GM11168 (cell line): Measurements from ENCODE around the gene CCDC9.
"Not testable (repeated sequence)": the region's sequence is repeated elsewhere in the genome, so short reads cannot be mapped to it uniquely, and the experiment has no call there.

Experiments
- in situ Hi-C: fragments of 300-500 bp; cut with MboI; formaldehyde crosslinking; loops from one replicate; pipeline ENCODE4 v1.12.0; 2022; ENCODE audit warnings: low sequenced_read_pairs; ENCODE audit not compliant: unreplicated experiment

The CCDC9 gene

DNA sequence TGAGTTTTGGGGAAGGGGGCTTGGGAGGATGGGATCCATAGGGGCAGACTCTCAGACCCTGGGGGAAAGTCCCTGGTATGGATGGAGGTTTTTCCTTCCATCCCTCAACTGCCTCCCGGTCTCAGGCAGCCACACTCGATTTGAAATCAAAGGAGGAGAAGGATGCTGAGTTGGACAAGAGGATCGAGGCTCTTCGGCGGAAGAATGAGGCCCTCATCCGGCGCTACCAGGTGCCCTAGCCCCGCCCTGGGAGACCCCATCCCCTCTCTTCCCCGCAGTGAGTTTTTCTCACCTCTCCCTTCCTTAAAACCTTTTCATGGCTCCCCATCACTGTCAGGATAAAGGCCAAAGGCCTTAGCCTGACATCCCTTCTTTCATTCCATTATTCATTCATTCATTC is 2.1 kb downstream of the CCDC9 start:
- in situ Hi-C loops = no loop called here

DNA sequence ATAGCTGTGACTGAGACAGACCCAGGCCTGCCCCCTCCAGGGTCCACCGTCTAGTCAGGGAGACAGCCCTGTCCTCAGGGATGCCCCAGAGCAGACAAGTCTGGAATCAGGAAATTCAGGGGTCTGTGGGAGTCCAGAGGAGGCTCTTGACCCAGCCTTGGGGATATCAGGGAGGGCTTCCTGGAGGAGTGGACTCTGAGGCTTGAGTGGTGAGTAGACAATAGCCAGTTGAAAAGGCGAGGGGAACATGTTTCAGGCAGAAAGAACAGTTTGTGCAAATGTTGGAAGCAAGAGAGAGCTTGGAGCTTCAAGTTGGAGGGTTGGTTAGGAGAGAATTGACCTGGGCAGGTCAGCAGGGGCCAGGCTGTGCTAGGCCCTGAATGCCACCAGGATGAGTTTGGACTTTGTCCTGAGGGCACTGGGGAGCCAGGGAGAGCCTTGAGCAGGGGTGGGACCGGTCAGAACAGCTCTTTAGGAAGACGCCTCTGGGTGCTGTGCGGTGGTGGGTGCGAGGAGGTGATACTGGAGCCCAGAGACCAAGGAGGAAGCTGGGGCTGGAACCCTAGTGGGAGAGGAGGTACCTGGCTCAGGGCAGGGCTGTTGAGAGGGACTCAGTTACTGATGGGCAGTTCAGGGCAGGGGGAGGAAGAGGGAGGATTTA is 2.7 kb downstream of the CCDC9 start:
- in situ Hi-C loops = no loop called here

DNA sequence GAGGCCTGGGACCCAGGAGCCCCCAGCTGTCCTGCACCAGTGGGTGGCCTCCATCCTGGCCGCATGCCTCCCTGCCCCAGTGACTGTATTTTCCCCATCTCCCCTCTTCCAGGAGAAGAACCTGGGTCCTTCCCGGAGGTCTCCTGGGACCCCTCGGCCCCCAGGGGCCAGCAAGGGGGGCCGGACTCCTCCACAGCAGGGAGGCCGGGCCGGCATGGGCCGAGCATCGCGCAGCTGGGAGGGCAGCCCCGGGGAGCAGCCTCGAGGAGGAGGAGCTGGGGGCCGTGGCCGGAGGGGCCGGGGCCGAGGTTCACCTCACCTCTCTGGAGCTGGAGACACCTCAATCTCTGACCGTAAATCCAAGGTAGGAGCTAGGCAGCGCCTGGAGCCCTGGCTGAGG is 4.2 kb downstream of the CCDC9 start:
- in situ Hi-C loops = no loop called here

DNA sequence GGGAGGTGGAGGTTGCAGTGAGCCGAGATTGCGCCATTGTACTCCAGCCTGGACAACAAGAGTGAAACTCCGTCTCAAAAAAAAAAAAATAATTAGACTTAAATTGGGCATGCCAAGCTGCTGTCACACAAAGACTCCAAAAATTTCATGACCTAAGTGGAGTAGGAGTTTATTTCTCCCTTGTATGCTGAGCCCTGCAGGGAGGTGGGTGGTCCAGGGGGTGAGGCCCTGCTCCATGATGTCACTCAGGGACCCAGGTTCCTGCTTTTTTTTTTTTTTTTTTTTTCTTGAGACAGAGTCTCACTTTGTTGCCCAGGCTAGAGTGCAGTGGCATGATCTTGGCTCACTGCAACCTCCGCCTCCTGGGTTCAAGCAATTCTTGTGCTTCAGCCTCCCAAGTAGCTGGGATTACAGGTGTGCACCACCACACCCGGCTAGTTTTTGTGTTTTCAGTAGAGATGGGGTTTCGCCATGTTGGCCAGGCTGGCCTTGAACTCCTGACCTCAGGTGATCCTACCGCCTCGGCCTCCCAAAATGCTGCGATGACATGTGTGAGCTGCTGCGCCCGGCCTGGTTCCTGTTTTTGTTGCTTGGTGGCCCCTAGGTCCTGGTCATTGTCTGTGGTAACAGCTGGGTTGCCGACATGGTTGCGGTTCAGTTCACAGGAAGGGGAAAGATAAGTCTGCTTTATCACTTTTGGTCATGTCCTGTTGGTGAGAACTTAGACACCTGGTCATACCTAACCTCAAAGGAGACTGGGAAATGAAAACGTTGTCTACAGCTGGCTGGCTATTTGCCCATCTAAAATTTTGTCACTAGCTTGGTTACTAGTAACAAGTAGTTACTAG is 5.8 kb downstream of the CCDC9 start:
- in situ Hi-C loops = not testable (repeated sequence)

DNA sequence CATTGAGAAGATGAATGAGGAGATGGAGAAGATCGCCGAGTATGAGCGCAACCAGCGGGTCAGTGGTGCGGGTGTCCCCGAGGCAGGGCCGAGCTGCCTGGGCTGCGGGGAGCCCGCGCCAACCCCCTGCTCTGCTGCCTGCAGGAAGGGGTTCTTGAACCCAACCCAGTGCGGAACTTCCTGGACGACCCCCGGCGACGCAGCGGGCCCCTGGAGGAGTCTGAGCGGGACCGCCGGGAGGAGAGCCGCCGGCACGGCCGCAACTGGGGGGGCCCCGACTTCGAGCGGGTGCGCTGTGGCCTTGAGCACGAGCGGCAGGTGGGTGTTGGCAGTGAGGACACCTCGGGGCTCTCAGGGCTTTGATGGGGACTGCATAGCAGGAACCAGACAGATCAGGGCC is 8.3 kb downstream of the CCDC9 start:
- in situ Hi-C loops = no loop called here

DNA sequence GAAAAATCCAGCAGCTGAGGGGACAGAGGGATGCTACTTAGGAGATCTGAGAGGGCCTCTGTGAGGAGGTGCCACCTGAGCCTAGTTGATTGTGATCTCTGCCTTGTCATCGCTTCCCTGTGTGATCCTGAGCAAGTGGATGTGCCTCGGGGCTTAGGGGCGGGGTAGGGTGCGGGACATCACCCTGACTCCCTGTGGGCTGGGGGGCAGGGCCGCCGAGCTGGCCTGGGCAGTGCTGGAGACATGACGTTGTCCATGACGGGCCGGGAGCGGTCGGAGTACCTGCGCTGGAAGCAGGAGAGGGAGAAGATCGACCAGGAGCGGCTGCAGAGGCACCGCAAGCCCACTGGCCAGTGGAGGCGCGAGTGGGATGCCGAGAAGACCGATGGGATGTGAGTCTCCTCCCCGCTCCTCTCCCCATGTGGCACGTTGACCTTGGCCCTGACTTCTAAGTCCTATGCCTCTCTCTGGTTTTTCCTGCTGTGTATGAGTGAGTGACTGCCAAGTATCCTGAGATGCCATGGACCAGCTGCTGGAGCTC is 10.1 kb downstream of the CCDC9 start:
- in situ Hi-C loops = no loop called here

DNA sequence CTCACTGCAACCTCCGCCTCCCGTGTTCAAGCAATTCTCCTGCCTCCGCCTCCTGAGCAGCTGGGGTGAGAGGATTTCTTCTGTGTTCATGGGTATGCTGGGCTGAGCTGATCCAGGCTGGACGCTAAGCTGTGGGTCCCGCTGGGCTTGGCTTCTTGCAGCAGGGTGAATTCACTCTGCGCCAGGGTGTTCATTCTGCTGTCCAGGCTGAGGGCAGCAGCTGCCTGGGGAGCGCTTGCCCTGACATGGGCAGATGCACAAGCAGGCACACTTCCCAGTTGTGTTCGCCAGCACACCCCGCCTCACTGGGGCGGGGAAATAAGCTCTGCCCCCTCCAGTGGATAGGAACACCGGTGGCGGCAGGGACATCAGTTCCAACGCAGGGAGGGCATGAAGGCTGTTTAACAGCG is 11.0 kb downstream of the CCDC9 start:
- in situ Hi-C loops = no loop called here

DNA sequence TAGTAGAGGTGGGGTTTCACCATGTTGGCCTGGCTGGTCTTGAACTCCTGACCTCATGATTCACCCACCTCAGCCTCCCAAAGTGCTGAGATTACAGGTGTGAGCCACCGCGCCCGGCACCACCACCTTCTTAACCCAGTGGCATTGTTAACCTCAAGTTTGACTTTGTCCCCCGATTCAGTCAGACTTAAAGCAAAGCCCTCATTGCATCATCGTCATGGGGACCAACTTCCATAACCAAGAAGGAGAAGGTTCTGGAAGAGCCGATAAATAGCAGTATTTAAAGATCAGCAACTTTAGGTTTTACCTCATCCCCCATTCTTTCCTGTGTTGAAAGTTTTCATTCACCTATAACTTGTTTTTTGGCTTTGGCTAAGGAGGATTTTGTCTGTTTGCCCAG is 11.7 kb downstream of the CCDC9 start:
- in situ Hi-C loops = no loop called here

DNA sequence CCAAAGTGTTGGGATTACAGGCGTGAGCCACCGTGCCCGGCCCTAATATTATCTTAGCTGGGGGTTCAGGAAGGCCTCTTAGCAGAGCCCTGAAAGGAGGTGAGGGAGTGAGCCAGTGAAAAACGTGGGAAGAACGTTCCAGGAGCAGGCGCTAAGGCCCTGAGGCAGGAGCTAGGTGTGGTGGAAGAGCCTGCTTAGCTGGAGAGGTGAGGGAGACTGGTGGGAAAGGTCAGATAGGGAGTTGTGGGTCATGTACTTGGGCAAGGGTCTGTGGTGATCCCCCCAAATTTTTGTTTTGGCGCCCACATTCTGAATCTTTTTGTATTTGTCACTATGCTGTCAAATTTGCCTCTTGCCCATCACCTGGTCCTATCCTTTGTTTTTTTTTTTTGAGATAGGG is 13.3 kb downstream of the CCDC9 start:
- in situ Hi-C loops = no loop called here

DNA sequence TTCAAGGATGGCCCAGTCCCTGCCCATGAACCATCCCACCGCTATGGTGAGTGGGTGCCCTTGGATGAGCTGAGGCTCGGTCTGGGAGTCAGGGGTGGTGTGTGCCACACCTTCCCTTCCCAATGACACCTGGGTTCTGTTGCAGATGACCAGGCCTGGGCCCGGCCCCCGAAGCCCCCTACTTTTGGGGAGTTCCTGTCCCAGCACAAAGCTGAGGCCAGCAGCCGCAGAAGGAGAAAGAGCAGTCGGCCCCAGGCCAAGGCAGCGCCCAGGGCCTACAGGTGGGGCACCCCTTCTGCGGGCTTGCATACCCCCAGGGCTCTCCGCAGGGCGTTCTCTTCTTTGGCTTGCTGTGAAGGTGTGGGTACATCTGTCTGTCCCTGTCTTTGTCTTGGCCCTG is 14.1 kb downstream of the CCDC9 start:
- in situ Hi-C loops = no loop called here

DNA sequence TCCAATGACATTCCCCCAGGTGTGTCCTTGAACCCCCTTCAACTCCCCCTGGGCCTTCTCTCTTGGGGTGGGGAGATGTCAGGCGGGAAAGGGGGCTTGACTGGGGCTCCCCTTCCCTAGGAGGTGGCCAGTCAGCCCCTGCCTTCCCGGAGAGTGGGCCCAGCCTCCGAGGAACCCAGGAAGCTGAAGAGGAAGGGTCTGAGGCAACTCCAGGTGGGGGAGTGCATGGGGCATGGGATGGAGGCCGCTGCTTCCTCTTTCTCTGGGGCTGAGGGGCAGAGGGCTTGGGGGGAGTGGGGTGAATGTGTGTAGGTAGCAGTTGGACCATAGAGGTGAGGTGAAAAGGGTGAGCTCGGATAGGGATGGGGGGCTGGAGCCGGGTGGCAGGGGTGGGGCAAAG is 15.6 kb downstream of the CCDC9 start:
- in situ Hi-C loops = no loop called here

DNA sequence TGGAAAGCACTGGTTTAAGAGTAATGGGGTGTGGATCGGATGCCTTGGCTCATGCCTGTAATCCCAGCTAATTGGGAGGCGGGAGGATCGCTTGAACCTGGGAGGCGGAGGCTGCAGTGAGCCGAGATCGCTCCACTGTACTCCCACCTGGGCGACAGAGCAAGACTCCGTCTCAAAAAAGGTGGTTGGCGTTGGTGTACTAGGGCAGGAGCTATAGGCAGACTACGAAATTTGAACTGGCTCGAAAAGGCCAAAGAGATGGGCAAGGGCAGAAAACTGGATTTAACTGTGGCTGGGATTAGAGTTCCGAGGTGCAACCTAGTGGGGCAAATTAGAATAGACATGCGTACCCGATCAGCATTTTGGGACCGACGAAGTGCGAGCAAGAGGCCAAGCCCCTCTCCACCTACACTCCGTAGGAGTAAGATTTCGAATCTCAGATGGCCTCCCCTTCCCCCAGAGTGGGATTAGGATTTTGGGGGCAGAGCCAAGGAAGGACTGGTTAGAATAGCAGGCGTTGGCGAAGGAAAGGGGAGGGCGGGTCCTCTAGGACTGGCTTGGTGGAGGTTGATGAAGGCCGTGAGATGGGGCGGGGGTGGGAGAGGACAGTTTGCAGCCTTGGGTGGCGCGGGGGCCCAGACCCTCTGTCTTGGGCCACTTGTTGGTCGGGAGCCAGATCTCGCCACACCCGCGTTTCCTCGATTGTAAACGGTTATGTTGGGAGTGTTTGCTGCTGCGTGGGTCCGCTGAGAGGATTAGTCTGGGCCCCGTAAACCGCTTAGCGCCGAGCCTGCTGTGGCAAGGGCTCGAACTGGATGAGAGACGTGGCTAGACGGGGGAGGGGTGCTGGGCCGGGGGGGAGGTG is 16.4 kb downstream of the CCDC9 start:
- in situ Hi-C loops = no loop called here

DNA sequence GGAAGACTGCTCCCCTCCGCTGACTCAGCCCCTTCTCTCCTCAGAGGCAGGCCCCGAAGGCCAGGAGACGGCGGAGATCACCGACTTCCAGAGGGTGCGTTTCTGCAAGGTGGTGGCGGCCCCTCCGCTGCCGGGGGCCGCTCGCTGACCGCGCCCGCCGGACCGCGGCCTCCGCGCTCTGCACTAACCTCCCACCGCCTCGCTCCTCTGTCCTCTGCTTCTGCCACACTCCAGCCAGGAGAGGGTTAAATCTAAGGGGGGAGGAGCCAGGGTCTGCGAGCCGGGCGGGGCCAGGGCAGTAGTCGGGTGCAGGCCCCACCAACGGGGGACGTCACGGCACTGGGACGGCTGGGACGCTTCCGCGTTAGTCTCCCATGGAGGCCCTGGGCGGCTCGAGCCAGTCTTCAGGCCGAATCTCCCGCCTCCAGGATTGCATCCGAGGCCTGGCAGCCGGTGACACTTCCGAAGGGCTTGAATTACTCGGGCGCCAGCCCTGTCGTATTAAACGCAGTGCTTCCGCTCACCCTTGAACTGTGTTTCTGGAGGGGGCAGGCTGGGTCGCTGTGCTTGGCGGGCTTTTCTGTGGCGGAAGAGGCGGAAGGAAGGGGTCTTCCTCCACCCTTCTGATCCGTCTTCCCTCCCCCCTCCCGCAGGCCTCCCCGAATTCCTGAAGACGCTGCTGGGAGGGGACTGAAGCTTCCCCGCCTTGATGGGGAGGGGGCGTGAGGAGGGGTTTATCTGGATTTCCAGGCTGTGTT is 17.2 kb downstream of the CCDC9 start:
- in situ Hi-C loops = no loop called here

DNA sequence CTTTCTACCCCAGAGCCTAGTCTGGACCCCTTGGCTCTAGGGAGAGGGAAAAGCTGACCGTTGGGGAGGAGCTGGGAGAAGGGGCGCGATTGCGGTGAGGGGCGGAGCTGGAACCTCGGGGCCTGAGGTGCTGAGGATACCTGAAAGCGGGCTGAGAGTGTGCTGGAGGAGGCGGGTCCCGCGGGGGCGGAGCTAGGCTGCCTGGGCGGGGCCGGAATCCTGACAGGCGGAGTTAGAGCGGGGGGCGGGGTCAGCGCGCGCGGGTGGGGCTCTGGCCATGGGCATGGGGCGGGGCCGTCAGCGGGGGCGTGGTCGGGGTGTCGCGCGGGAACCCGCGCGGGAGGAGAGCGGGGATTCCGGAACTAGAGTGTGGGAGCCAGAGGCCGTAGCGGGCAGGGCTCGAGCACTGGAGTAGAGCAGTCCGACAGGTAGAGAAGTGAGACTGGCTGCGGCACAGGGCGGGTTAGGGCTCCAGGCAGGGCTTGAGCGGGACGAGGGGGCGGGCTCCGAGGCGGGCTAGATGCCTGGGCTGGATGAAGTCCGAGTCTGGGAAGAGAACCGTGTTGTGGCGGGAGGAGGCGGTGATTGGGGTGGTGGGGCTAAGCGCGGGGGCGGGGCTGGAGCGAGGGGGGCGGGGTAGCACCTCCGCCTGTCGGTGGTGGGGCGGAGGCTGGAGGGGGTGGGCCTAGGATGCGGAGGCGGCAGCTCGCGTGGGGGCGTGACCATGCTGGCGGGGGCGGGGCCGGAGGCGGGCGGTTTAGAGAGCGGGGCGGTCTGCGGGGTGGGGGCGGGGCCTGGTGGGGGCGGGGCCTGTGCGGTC is 18.0 kb downstream of the CCDC9 start, which contains the start of gene INAFM1:
INAFM1 (plus strand) TSS at position 815 of the 820 bp plus-strand sequence. CDS start 35 bp downstream, outside the sequence.
- in situ Hi-C loops = no loop called here

DNA sequence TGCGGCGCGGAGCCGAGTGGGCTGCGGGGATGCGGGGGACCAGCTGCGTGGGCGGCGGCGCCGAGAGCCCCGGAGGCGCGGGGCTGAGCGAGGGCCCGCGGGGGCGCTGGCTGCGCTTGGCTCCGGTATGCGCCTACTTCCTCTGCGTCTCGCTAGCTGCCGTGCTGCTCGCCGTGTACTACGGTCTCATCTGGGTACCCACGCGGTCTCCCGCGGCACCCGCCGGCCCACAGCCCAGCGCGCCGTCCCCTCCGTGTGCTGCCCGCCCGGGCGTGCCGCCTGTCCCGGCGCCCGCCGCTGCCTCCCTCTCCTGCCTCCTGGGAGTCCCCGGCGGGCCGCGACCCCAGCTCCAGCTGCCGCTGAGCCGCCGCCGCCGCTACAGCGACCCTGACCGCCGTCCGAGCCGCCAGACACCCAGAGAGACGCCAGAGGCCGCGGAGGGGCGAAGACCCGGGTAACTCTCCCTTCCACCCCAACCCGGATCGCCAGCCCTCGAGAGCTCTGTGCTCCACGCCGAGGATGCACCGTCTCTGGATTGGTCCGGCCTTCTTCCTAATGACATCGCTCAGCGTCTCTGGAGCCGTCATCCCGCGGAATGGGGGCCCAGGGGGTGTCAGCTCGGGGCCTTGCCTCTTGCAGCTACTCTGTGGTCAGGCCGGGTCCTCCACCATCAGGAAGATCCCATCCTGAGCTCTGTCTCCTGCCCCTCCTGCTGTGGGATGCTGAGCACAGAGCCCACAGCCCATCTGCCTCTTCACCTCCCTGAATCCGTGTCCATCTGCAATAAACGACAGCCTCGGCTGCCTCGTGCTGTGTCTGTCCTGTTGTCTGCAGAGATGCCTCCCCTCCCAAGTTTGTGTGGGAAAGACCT is 18.8 kb downstream of the CCDC9 start:
- in situ Hi-C loops = loop anchor here (25.0 kb wide), 1 partner anchor 437 kb away; the partner anchor contains the start of gene EHD2

DNA sequence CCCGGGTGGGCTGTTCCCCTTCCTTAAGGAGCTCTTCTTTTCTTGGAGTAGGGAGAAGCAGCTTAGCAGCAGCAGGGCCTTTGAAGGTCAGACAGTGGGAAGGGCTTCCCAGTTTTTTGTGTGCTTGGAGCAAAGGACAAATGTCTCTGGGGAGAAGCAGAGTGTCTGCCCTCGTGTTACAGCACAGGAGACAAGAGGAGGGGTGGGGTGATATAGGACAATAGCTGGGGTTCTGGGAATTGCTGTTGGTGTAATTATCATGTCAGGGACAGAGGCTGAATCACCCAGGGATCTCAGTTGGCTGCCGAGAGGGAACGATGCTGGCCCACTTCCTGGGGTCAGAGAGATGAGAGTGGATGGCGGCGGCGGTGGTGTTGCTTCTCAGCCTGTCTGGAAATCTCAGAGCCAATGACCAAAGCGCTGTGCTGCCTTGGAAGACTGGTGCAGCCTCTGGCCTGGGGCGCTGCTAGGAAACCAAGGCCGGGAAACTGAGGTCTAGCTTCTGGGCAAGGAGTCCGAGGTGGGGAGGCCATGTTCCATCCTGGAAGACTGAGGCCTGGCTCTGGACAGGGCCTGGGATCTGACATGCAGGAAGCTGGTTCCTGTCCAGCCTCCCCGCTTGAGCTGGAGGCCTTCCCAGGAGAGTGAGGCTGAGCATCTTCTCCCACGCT is 19.6 kb downstream of the CCDC9 start:
- in situ Hi-C loops = loop anchor here (25.0 kb wide), 1 partner anchor 436 kb away; the partner anchor contains the start of gene EHD2

DNA sequence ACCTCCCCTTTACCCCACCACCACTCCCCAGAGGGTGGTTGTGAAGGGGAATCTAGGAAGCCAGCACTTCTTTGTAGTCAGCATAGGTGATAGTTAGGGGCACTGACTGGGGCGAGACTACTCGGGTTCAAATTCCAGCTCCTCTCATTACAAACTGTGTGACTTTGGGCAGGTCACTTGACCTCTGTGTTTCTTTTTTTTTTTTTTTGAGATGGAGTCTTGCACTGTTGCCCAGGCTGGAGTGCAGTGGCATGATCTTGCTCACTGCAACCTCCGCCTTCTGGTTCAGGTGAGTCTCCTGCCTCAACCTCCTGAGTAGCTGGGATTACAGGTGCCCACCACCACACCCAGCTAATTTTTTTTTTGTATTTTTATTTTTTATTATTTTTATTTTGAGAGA is 20.2 kb downstream of the CCDC9 start:
- in situ Hi-C loops = loop anchor here (25.0 kb wide), 1 partner anchor 436 kb away; the partner anchor contains the start of gene EHD2
